RPMI7951 (cell line): ENCODE results near the gene PDLIM1. TPM values are rescaled to one million over a fixed set of nuclear protein-coding genes. Genes with fewer than 3 reads are reported as not detected.

Source experiments
- DNase-seq: peaks from one replicate; pipeline ENCODE4 v3.0.0-alpha.2; 2012; ENCODE audit warnings: low read depth
- total RNA-seq: library from RNA; depleted of rRNA; stranded (reverse); fragments of >200 nt; shearing (Covaris generic); gene quantifications from 2 replicates; pipeline ENCODE4 v1.2.3, GENCODE V29; 2014

The PDLIM1 gene
- total RNA-seq, 1 experiment from 2014 or later: 38.8 TPM

- DNase-seq: no peak
Measured at GRCh38 chr10:95265572-95265971, 25.2 kb downstream of the PDLIM1 start.

DNA sequence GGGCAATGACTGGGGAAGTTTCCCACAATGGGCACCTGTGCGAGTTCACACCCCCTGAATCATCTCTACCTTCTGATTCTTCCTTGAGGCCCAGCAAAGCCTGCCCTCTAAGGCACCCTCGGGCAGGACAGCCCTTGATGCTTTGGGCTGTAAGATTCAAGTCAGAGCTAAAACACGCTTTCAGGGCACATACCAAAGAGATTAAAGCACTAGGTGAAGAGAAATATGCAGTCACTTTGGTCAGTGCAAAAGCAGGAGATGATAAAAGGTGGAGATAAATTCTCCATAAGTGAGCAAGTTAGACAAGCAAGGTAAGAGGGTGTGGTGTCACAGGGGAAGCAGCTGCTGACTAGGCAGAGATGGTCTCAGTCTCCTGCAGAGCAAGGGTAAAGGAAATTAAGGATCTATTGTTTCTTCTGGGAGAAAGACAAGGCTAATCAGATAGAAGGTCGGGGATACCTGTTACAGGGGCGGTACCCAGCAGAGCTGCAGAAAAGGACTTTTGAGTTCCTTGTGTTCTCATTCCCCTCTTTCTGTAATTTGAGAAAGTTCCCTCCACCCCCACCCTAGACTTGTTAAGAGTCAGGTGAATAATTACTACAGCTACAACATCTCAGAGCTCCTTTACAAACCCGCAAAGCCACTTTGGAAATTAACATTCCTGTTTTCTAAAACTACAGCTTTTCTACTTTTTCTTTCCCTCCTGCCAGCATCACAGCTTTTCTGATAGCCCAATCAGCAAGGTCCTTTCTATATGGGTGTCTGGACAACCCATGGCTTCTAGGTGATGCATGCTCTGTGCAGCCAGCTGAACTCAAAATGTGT, 26.4 kb downstream of the PDLIM1 start:
- DNase-seq: no peak

- no peak for DNase-seq
Measured at GRCh38 chr10:95263864-95264226, 27.0 kb downstream of the PDLIM1 start.

DNA sequence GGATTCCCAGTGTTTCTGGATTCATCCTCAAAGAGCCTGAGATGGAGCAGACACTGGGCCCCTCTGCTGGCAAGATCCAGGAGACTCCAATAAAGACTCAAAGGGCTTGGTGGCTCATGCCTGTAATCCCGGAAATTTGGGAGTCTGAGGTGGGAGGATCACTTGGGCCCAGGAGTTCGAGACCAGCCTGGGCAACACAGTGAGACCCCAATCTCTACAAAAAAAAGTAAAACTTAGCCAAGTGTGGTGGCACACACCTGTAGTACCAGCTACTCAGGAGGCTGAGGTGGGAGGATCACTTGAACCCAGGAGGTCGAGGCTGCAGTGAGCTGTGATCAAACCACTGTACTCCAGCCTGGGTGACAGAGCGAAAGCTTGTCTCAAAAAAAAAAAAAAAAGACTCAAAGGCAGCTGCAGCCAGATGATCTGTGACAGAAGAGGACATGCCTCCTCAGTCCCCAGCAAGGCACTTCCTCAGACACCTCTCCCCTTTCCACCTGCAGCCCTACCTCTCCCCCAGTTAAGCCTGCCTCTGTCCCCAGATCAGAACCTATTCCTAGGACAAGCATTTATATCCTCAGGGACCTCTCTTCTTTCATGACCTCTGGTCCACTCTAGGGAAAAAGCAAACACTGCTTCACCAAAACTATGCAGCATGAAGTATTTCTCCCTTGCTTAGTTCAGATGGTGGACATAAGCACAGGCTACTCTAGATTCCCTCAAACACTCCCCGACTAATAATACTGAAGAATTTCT, 27.9 kb downstream of the PDLIM1 start:
- DNase-seq: no peak

DNA sequence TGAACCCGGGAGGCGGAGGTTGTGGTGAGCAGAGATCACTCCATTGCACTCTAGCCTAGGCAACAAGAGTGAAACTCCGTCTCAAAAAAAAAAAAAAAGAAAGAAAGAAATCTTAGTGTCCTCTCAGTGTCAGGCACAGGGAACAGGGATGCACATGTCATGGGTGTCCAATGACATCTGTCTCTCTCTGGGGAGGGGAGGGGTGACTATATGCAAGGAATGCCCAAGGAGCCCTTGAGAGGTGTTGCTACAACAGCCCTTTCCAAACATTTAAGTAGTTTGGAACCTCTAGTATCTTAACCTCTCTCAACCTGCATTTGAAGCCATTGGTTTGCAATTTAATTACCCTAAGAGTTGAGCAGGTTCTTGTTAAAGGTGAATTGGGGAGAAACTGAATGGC, 28.9 kb downstream of the PDLIM1 start:
- DNase-seq: no peak

- peak; percentile 68 for DNase-seq
Measured at GRCh38 chr10:95260909-95261552, 29.8 kb downstream of the PDLIM1 start.

GRCh38 chr10:95260397-95260881, 30.4 kb downstream of the PDLIM1 start:
- DNase-seq: peak; percentile 90

DNA sequence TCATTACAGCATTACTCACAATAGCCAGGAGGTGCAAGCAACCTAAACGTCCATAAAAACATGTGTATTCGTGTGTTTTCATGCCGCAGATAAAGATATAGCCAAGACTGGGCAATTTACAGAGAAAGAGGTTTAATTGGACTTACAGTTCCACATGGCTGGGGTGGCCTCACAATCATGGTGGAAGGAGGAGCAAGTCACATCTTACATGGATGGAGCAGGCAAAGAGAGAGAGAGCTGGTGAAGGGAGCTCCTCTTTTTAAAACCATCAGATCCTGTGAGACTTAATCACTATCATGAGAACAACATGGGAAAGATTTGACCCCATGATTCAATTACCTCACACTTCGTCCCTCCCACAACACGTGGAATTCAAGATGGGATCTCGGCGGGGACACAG, 33.0 kb downstream of the PDLIM1 start:
- DNase-seq: no peak

- DNase-seq: no peak
Measured at GRCh38 chr10:95256268-95256667, 34.5 kb downstream of the PDLIM1 start.

- DNase-seq: no peak
Measured at GRCh38 chr10:95254629-95255028, 36.2 kb downstream of the PDLIM1 start.

GRCh38 chr10:95253686-95254085, 37.1 kb downstream of the PDLIM1 start:
- DNase-seq: no peak

DNA sequence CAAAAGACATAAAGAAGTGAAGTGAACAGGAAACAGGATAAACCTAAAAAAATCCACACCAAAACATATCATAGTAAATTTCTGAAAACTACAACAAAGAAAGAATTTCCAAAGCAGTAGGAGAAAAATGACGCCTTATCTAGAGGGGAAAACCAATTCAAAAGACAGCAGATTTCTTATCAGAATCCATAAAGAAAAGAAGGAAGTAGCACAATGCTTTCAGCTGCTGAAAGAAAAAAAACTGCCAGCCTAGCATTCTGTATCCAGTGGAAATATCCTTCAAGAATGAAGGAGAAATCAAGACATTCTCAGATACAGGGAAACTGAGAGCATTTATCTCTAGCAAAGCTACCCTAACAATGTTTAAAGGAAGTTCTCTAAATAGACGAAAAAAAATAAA, 37.8 kb downstream of the PDLIM1 start:
- no peak for DNase-seq

- no peak for DNase-seq
Measured at GRCh38 chr10:95250856-95251255, 39.9 kb downstream of the PDLIM1 start.

DNA sequence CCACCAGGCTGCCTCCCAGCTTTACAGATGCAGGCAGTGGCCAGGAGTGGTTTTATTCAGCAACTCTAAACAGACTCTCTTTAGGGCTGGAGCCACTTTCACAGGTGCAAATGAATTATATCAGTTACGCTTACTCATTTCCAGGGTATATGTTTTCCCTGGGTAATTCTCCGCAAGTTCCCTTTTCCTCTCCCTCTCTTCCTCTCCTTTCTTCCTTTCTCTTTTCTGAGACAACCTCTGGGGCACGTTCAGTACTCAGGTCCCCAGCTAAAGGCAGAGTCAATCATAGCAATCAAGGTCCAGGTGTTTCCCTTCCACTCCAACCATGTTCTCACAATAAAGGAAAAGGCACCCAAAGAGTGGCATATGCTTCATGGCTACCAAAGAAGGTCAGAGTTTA, 41.3 kb downstream of the PDLIM1 start:
- no peak for DNase-seq

GRCh38 chr10:95248989-95249388, 41.8 kb downstream of the PDLIM1 start:
- no peak for DNase-seq

DNA sequence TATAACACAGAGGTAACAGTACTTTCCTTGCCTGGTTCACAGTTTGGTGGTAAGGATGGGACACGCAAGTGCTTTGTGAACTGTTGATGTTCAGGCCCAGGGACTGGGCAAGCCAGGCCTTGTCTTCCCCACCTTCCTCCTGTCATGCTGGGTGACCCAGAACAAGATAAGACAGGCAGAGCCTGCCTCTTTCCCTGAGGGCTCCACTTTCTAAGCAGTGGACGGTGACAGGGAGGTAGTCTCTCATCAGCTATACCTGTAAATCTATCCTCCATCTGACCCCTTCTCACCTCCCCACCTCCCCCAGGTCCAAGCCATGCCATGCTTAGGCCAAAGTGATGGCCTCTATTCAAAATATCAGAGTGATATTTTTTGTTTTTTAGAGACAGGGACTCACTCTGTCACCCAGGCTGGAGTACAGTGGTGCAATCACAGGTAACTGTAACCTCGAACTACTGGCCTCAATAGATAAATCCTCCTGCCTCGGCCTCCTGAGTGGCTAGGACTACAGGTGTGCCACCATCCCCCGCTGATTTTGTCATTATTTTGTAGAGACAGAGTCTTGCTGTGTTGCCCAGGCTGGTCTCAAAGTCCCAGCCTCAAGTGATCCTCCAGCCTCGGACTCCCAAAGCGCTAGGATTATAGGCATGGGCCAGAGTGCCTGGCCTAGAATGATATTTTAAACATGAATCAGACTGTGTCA, 42.8 kb downstream of the PDLIM1 start:
- no peak for DNase-seq

GRCh38 chr10:95247200-95247880, 43.5 kb downstream of the PDLIM1 start:
- DNase-seq: peak; percentile 71

DNA sequence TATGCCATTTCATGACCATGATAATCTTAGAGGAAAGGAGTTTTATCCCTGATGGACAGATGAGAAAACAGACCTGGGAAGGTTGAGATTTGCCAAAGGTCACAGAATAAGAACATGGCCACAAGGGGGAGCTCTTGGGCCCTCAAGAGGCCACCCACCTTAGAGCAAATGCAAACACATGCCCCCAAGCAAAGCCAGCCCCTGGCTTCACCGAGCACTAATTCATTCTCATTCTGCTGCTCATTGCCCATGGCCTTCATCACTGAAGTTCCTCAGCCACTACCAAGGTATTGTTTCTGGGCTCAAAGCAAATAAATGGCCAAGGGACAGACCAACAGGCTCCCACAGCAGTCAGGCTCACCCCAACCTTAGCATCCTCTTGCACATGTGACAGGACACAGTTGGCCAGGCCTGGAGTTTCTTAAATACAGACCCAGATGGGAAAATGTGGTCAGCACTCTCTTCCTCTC, 44.2 kb downstream of the PDLIM1 start:
- peak; percentile 66 for DNase-seq

DNA sequence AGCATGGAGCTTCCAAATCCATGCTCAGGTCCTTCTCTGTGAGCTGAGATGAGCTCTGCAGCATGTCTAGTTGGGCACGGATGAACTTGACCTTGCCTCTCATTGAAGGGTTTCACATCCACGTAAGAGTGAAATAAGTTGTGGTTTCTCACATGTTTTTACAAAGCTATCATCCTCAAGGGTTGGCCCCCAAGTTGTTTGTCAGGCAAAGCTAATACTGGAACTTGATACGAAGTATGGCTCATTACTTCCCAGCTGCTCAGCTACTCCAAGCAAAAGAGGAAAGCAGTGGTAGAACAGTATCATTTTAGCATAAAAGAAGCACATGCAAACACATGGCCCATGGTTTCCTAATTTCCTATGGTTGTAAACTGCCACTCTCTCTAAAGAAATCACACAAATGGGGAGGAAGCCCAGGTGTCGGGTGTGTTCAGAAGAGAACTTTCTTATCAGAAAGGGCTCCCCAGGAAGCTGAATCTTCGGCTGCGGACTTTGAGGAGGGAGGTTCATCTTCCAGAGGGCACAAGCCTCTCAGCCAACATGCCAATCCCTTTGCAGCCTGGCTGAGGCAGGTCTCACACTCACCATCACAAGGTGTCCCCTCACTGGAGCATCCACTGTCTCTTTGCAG, 45.3 kb downstream of the PDLIM1 start:
- no peak for DNase-seq

DNA sequence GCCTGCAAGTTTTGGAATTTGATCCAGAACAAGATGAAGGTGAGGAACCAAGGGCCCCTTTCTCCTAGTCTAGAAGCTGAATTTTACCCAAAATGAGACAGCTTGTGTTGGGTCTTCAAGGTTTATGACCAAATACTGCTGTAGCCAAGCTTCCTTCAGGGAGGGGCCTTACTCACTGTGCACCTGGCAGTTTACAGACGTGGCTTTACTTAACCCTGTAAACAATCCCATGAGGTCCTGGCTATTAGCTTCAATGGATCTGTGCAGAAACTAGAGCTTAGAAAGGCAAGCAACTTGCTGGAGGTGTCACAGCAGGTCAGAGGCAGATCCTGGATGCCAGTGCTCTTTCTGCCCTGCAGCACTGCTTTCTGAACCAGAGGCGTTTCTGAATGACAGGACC, 46.7 kb downstream of the PDLIM1 start:
- no peak for DNase-seq

DNA sequence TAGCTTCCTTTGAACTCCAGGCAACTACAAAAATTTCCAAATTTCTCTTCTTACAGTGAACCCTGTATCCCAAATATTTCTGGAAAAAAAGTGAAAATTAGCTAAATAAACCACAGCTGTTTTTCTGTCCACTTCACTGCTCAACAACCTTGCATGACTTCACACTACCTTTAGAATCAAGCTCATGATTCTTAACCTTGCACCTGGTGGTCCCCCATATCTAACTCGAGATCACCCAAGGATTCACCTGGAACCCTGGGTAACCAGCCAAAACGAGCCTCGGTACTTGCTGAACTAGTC, 47.5 kb downstream of the PDLIM1 start:
- DNase-seq: no peak
